Activated CD4-positive, alpha-beta T cell treated with anti-CD3 and anti-CD28 coated beads for 36 hours (primary cell): ENCODE results near the gene RABGGTA. TPM values are rescaled to one million over a fixed set of nuclear protein-coding genes. Genes with fewer than 3 reads are reported as not detected.

Experiments used
- ATAC-seq: fragments of 200-7000 bp; cut with Tn5 transposase; one replicate; pipeline ENCODE4 v1.10.0; 2021; ENCODE audit warnings: mild to moderate bottlenecking, moderate library complexity
- CTCF ChIA-PET: fragments of 350-600 bp; sonication (Branson Sonifier 250); formaldehyde crosslinking; loops from one replicate; lab custom pipeline; 2021; ENCODE audit warnings: antibody characterized with exemption; lab: Charles Lee
- POLR2A ChIA-PET: fragments of 350-600 bp; sonication (Branson Sonifier 250); formaldehyde crosslinking; loops from one replicate; lab custom pipeline; 2021; ENCODE audit warnings: antibody characterized with exemption, inconsistent platforms; lab: Charles Lee
- DNase-seq: peaks from one replicate; pipeline ENCODE4 v3.0.0-alpha.2; 2020
- H3K27ac Mint-ChIP-seq: one replicate; pipeline ENCODE4 v1.8.0; 2021; ENCODE audit warnings: mixed read lengths
- H3K27me3 Mint-ChIP-seq: one replicate; pipeline ENCODE4 v1.8.0; 2021; ENCODE audit warnings: mixed read lengths
- H3K36me3 Mint-ChIP-seq: one replicate; pipeline ENCODE4 v1.8.0; 2021; ENCODE audit warnings: low read depth, mixed read lengths
- H3K4me1 Mint-ChIP-seq: one replicate; pipeline ENCODE4 v1.8.0; 2021; ENCODE audit warnings: mixed read lengths
- H3K4me3 Mint-ChIP-seq: one replicate; pipeline ENCODE4 v1.8.0; 2021; ENCODE audit warnings: mild to moderate bottlenecking, moderate library complexity, mixed read lengths
- H3K9me3 Mint-ChIP-seq: one replicate; pipeline ENCODE4 v1.8.0; 2021; ENCODE audit warnings: low read depth, mixed read lengths
- intact Hi-C, 2 experiments: fragments of 100-400 bp; cut with DNase I in 1 of 2; cut with micrococcal nuclease in 1 of 2; formaldehyde crosslinking; loops; one replicate each; pipeline versions ENCODE4 v1.14.2 to v1.15.1; 2022 to 2024; cut with DNase I, micrococcal nuclease
- total RNA-seq, 2 experiments: library from RNA; stranded (reverse); gene quantifications; one replicate each; pipeline ENCODE4 v1.2.3, GENCODE V29; 2021

RABGGTA gene
- total RNA-seq, 2 experiments from 2014 or later, result 52.1 to 56.0 TPM

- ChIA-PET POLR2A (no interaction called here), CTCF (interaction anchor here (0.8 to 0.9 kb wide), 2 partner anchors 19 to 48 kb away, joined by 3 to 7 read pairs; partner anchors contain the start of genes LTB4R2 and TINF2)
- H3K9me3 Mint-ChIP-seq, result no peaks in the 10 kb centered on the region
- H3K36me3 Mint-ChIP-seq, result peaks cover 12% of the 10 kb centered on the region
- DNase-seq (no peak), ATAC-seq (no peak)
- H3K27ac Mint-ChIP-seq, result no peak overlapping the region
- H3K4me1 Mint-ChIP-seq, result no peaks in the 10 kb centered on the region
- no peak overlapping the region for H3K4me3 Mint-ChIP-seq
- intact Hi-C loops, result no loop called here
- no peaks in the 10 kb centered on the region for H3K27me3 Mint-ChIP-seq
Measured at GRCh38 chr14:24261969-24262327, 9.4 kb downstream of the RABGGTA start.

GRCh38 chr14:24261256-24261968 lies 10.0 kb downstream of the RABGGTA start:
- Mint-ChIP-seq H3K27ac (peak overlapping the region; percentile 31), H3K4me1 (no peaks in the 10 kb centered on the region), H3K9me3 (no peaks in the 10 kb centered on the region), H3K4me3 (no peak overlapping the region), H3K27me3 (no peaks in the 10 kb centered on the region), H3K36me3 (peaks cover 7% of the 10 kb centered on the region)
- POLR2A ChIA-PET, result interaction anchor here (0.9 kb wide), 1 partner anchor 195 kb away, joined by 4 read pairs; no protein-coding TSS in a partner anchor
- no peak for DNase-seq
- intact Hi-C loops, result no loop called here
- CTCF ChIA-PET, result interaction anchor here (0.8 to 0.9 kb wide), 2 partner anchors 19 to 49 kb away, joined by 3 to 7 read pairs; partner anchors contain the start of genes LTB4R2 and TINF2
- no peak for ATAC-seq

- H3K27me3 Mint-ChIP-seq, result no peaks in the 10 kb centered on the region
- ChIA-PET POLR2A (interaction anchor here (0.9 kb wide), 1 partner anchor 195 kb away, joined by 4 read pairs; no protein-coding TSS in a partner anchor), CTCF (no interaction called here)
- no peak for ATAC-seq
- H3K27ac Mint-ChIP-seq, result peak overlapping the region; percentile 31
- H3K9me3 Mint-ChIP-seq, result no peaks in the 10 kb centered on the region
- intact Hi-C loops, result no loop called here
- DNase-seq, result no peak
- H3K36me3 Mint-ChIP-seq, result peaks cover 7% of the 10 kb centered on the region
- H3K4me3 Mint-ChIP-seq, result no peak overlapping the region
- H3K4me1 Mint-ChIP-seq, result no peaks in the 10 kb centered on the region
Measured at GRCh38 chr14:24260780-24261157, 10.6 kb downstream of the RABGGTA start.

- no peak for DNase-seq
- ATAC-seq, result no peak
- Mint-ChIP-seq H3K36me3 (peaks cover 11% of the 10 kb centered on the region), H3K4me3 (no peak overlapping the region), H3K27me3 (no peaks in the 10 kb centered on the region), H3K9me3 (no peaks in the 10 kb centered on the region), H3K27ac (no peak overlapping the region), H3K4me1 (no peaks in the 10 kb centered on the region)
- ChIA-PET CTCF (no interaction called here), POLR2A (interaction anchor here (0.9 kb wide), 1 partner anchor 194 kb away, joined by 4 read pairs; no protein-coding TSS in a partner anchor)
- intact Hi-C loops, result no loop called here
Measured at GRCh38 chr14:24260026-24260779, 11.2 kb downstream of the RABGGTA start.

- H3K36me3 Mint-ChIP-seq, result peaks cover 13% of the 10 kb centered on the region
- H3K27ac Mint-ChIP-seq, result no peak overlapping the region
- no peaks in the 10 kb centered on the region for H3K27me3 Mint-ChIP-seq
- no peak for DNase-seq
- intact Hi-C loops, result no loop called here
- no peaks in the 10 kb centered on the region for H3K4me1 Mint-ChIP-seq
- no peaks in the 10 kb centered on the region for H3K9me3 Mint-ChIP-seq
- ChIA-PET CTCF (no interaction called here), POLR2A (no interaction called here)
- H3K4me3 Mint-ChIP-seq, result no peak overlapping the region
- no peak for ATAC-seq
Measured at GRCh38 chr14:24259282-24260025, 11.9 kb downstream of the RABGGTA start.

- no peaks in the 10 kb centered on the region for H3K4me1 Mint-ChIP-seq
- no peak for DNase-seq
- H3K27ac Mint-ChIP-seq, result no peak overlapping the region
- no peaks in the 10 kb centered on the region for H3K27me3 Mint-ChIP-seq
- peaks cover 17% of the 10 kb centered on the region for H3K36me3 Mint-ChIP-seq
- ChIA-PET CTCF (no interaction called here), POLR2A (no interaction called here)
- no peak for ATAC-seq
- no peak overlapping the region for H3K4me3 Mint-ChIP-seq
- no peaks in the 10 kb centered on the region for H3K9me3 Mint-ChIP-seq
- intact Hi-C loops, result no loop called here
Measured at GRCh38 chr14:24258548-24259265, 12.7 kb downstream of the RABGGTA start.

GRCh38 chr14:24258119-24258518 lies 13.3 kb downstream of the RABGGTA start:
- intact Hi-C loops, result no loop called here
- DNase-seq (no peak), ATAC-seq (no peak)
- no peaks in the 10 kb centered on the region for H3K9me3 Mint-ChIP-seq
- no peak overlapping the region for H3K27ac Mint-ChIP-seq
- no peaks in the 10 kb centered on the region for H3K27me3 Mint-ChIP-seq
- peaks cover 18% of the 10 kb centered on the region for H3K36me3 Mint-ChIP-seq
- H3K4me3 Mint-ChIP-seq, result no peak overlapping the region
- ChIA-PET POLR2A (no interaction called here), CTCF (no interaction called here)
- H3K4me1 Mint-ChIP-seq, result no peaks in the 10 kb centered on the region

GRCh38 chr14:24256960-24257359 lies 14.4 kb downstream of the RABGGTA start:
- H3K4me1 Mint-ChIP-seq, result no peaks in the 10 kb centered on the region
- peaks cover 18% of the 10 kb centered on the region for H3K36me3 Mint-ChIP-seq
- DNase-seq, result no peak
- no peak for ATAC-seq
- intact Hi-C loops, result no loop called here
- no peak overlapping the region for H3K27ac Mint-ChIP-seq
- no peaks in the 10 kb centered on the region for H3K9me3 Mint-ChIP-seq
- ChIA-PET POLR2A (no interaction called here), CTCF (interaction anchor here (1.0 kb wide), 1 partner anchor 50 kb away, joined by 3 read pairs; no protein-coding TSS in a partner anchor)
- H3K4me3 Mint-ChIP-seq, result no peak overlapping the region
- no peaks in the 10 kb centered on the region for H3K27me3 Mint-ChIP-seq

GRCh38 chr14:24255931-24256711 lies 15.3 kb downstream of the RABGGTA start:
- Mint-ChIP-seq H3K4me3 (no peak overlapping the region), H3K4me1 (no peaks in the 10 kb centered on the region), H3K27ac (no peak overlapping the region), H3K27me3 (no peaks in the 10 kb centered on the region), H3K9me3 (no peaks in the 10 kb centered on the region), H3K36me3 (peaks cover 17% of the 10 kb centered on the region)
- no peak for DNase-seq
- intact Hi-C loops, result no loop called here
- CTCF ChIA-PET, result interaction anchor here (1.0 kb wide), 1 partner anchor 51 kb away, joined by 3 read pairs; no protein-coding TSS in a partner anchor
- POLR2A ChIA-PET, result interaction anchor here (1.1 kb wide), 1 partner anchor 10 kb away, joined by 3 read pairs; no protein-coding TSS in a partner anchor
- no peak for ATAC-seq

GRCh38 chr14:24255438-24255837 lies 16.0 kb downstream of the RABGGTA start:
- H3K27me3 Mint-ChIP-seq, result no peaks in the 10 kb centered on the region
- ChIA-PET POLR2A (interaction anchor here (1.1 kb wide), 1 partner anchor 9 kb away, joined by 3 read pairs; no protein-coding TSS in a partner anchor), CTCF (no interaction called here)
- DNase-seq (no peak), ATAC-seq (no peak)
- peaks cover 6% of the 10 kb centered on the region for H3K4me1 Mint-ChIP-seq
- no peak overlapping the region for H3K27ac Mint-ChIP-seq
- intact Hi-C loops, result no loop called here
- no peak overlapping the region for H3K4me3 Mint-ChIP-seq
- no peaks in the 10 kb centered on the region for H3K9me3 Mint-ChIP-seq
- H3K36me3 Mint-ChIP-seq, result peaks cover 14% of the 10 kb centered on the region
